HepG2 (cell line): Measurements from ENCODE around the gene ETHE1. TPM values are rescaled to one million over a fixed set of nuclear protein-coding genes. Genes with fewer than 3 reads are reported as not detected.

Experiments used
- BORCS8-MEF2B ChIP-seq: sonication (generic); formaldehyde crosslinking; IDR thresholded peaks from 2 replicates; pipeline ENCODE4 v1.8.0; 2022; ENCODE audit warnings: mild to moderate bottlenecking, missing genetic modification reagents
- CCDC6 ChIP-seq: sonication (generic); formaldehyde crosslinking; IDR thresholded peaks from 2 replicates; pipeline ENCODE4 v1.8.1; 2022; ENCODE audit warnings: mild to moderate bottlenecking, missing genetic modification reagents, moderate library complexity
- GABPB1 ChIP-seq: IDR thresholded peaks from 2 replicates; pipeline ENCODE4 v1.6.1; 2016; ENCODE audit warnings: mild to moderate bottlenecking, missing genetic modification reagents, moderate library complexity, missing compliant biosample characterization
- GZF1 ChIP-seq: sonication (generic); formaldehyde crosslinking; IDR thresholded peaks from 2 replicates; pipeline ENCODE4 v1.5.1; 2020; ENCODE audit warnings: mild to moderate bottlenecking, missing genetic modification reagents
- NFYC ChIP-seq: IDR thresholded peaks from 2 replicates; pipeline ENCODE4 v1.6.1; 2016; ENCODE audit warnings: missing genetic modification reagents, missing compliant biosample characterization
- PAWR ChIP-seq: sonication (generic); formaldehyde crosslinking; IDR thresholded peaks from 2 replicates; pipeline ENCODE4 v1.4.0; 2020; ENCODE audit warnings: missing genetic modification reagents, mild to moderate bottlenecking, borderline replicate concordance
- RFXAP ChIP-seq: sonication (generic); formaldehyde crosslinking; IDR thresholded peaks from 2 replicates; pipeline ENCODE4 v1.4.0; 2020; ENCODE audit warnings: missing genetic modification reagents, borderline replicate concordance
- ZFP36 ChIP-seq: fragments of 150-350 bp; IDR thresholded peaks from 2 replicates; pipeline ENCODE4 v1.6.1; 2018; ENCODE audit warnings: borderline replicate concordance, low read length, low read depth; ENCODE audit not compliant: partially characterized antibody
- ZFY ChIP-seq: sonication (generic); formaldehyde crosslinking; IDR thresholded peaks from 2 replicates; pipeline ENCODE4 v1.4.0; 2020; ENCODE audit warnings: missing genetic modification reagents
- ZNF124 ChIP-seq: sonication (generic); formaldehyde crosslinking; IDR thresholded peaks from 2 replicates; pipeline ENCODE4 v1.4.0; 2020; ENCODE audit warnings: missing genetic modification reagents
- ZNF441 ChIP-seq: sonication (generic); formaldehyde crosslinking; IDR thresholded peaks from 2 replicates; pipeline ENCODE4 v1.7.0; 2021; ENCODE audit warnings: missing genetic modification reagents, borderline replicate concordance
- ZNF768 ChIP-seq: sonication (generic); formaldehyde crosslinking; IDR thresholded peaks from 2 replicates; pipeline ENCODE4 v1.4.0; 2020; ENCODE audit warnings: missing genetic modification reagents
- ZNF790 ChIP-seq: sonication (generic); formaldehyde crosslinking; IDR thresholded peaks from 2 replicates; pipeline ENCODE4 v1.8.0; 2022; ENCODE audit warnings: missing genetic modification reagents, mild to moderate bottlenecking, borderline replicate concordance
- polyA plus RNA-seq, 8 experiments: library from polyadenylated mRNA; depleted of rRNA in 3 of 8; stranded (reverse) in 7 of 8; unstranded in 1 of 8; fragments of >200 nt; fragmentation: Illumina TruSeq in 4 of 8; extraction: Trizol in 4 of 8; gene quantifications; 2 replicates each; pipeline versions ENCODE4 v1.2.1 to v1.2.3, GENCODE V29; 2011 to 2016; ENCODE audit warnings: low read depth in 4 of 8, missing spikeins in 1 of 8, mixed read lengths in 1 of 8; ENCODE audit not compliant: insufficient read depth in 1 of 8
- total RNA-seq, 5 experiments: library from RNA; depleted of rRNA; stranded (reverse); fragments of >200 nt; fragmentation: Illumina TruSeq; extraction: Trizol; gene quantifications; 2 replicates each; pipeline ENCODE4 v1.2.3, GENCODE V29; 2016; ENCODE audit warnings: low read depth in 1 of 5
- TF ChIP-seq, protein P1 (sequence below): sonication (generic); formaldehyde crosslinking; IDR thresholded peaks from 2 replicates; pipeline ENCODE4; 2020; ENCODE audit warnings: missing genetic modification reagents, mild to moderate bottlenecking, borderline replicate concordance
- TF ChIP-seq, protein P2 (sequence below): IDR thresholded peaks from 2 replicates; pipeline ENCODE4 v1.6.1; 2018; ENCODE audit warnings: missing genetic modification reagents, mild to moderate bottlenecking, missing compliant biosample characterization
- TF ChIP-seq, protein P3 (sequence below): sonication (generic); formaldehyde crosslinking; IDR thresholded peaks from 2 replicates; pipeline ENCODE4 v1.4.0; 2020; ENCODE audit warnings: missing genetic modification reagents, mild to moderate bottlenecking, borderline replicate concordance
- TF ChIP-seq, protein P4 (sequence below): sonication (generic); IDR thresholded peaks from 2 replicates; pipeline ENCODE4 v1.6.1; 2016; ENCODE audit warnings: low read depth, borderline replicate concordance
- TF ChIP-seq, protein P5 (sequence below): IDR thresholded peaks from 2 replicates; pipeline ENCODE4 v1.6.1; 2016; ENCODE audit warnings: missing compliant biosample characterization, missing genetic modification reagents, borderline replicate concordance

ETHE1 gene
- total and polyA plus RNA-seq, 2 of the 13 experiments (the other 11 are each of a cell fraction or from before 2014, with no cell fraction given), result 32.5 to 58.4 TPM

DNA sequence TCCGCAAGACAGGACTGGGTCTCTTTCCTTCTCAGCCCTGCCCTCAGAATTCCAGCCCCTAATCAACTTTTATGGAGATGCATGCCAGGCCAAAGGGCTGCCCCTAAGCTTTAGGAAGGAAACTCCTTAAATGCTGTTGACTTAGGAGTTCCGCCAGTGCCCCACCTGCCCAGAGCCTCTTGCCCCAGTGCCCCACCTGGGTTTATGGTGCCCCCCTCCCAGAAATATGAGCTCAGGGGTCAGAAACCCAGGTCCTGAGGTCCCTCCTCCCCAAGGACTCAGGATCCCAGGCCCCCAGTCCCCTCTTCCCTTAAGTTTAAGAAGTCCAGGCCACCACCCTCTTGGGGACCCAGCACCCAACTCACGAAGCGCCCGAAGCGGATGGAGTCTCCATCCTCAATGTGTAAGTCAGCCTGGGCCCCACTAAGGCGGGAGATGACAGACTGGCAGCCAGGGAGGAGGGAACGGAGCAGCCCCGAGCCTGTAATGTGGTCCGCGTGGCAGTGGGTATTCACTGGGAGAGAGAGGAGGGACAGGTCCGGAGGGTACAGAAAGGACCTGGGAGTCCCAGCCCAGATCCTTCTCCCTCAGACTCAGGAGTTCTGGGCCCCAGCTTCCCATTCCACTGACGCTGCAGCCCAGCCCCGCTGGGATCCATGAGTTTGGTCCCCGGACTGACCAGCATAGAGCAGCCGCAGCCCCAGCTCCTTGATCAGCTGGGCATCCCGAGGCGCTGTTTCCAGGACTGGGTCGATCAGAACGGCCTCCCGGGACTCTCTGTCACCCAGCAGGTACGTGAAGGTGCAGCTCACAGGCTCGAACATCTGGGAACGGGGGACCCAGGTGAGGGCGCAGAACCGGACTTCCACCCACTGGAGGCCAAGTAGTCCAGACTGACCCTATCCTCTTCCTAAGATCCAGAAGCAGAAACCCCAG, 897 bp downstream of the ETHE1 start (continued):
- TF ChIP-seq, protein P1, sequence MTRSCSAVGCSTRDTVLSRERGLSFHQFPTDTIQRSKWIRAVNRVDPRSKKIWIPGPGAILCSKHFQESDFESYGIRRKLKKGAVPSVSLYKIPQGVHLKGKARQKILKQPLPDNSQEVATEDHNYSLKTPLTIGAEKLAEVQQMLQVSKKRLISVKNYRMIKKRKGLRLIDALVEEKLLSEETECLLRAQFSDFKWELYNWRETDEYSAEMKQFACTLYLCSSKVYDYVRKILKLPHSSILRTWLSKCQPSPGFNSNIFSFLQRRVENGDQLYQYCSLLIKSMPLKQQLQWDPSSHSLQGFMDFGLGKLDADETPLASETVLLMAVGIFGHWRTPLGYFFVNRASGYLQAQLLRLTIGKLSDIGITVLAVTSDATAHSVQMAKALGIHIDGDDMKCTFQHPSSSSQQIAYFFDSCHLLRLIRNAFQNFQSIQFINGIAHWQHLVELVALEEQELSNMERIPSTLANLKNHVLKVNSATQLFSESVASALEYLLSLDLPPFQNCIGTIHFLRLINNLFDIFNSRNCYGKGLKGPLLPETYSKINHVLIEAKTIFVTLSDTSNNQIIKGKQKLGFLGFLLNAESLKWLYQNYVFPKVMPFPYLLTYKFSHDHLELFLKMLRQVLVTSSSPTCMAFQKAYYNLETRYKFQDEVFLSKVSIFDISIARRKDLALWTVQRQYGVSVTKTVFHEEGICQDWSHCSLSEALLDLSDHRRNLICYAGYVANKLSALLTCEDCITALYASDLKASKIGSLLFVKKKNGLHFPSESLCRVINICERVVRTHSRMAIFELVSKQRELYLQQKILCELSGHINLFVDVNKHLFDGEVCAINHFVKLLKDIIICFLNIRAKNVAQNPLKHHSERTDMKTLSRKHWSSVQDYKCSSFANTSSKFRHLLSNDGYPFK (CRISPR knock-in tag), result 0 out of 2 replicates have a peak, but pooled peaks have one; percentile 13
- TF ChIP-seq, protein P2, sequence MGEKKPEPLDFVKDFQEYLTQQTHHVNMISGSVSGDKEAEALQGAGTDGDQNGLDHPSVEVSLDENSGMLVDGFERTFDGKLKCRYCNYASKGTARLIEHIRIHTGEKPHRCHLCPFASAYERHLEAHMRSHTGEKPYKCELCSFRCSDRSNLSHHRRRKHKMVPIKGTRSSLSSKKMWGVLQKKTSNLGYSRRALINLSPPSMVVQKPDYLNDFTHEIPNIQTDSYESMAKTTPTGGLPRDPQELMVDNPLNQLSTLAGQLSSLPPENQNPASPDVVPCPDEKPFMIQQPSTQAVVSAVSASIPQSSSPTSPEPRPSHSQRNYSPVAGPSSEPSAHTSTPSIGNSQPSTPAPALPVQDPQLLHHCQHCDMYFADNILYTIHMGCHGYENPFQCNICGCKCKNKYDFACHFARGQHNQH (CRISPR knock-in tag), result 0 out of 2 replicates have a peak, but pooled peaks have one; percentile 3
- TF ChIP-seq CCDC6 (CRISPR knock-in tag) (0 out of 2 replicates have a peak, but pooled peaks have one; percentile 21), ZFP36 (no peak), RFXAP (CRISPR knock-in tag) (0 out of 2 replicates have a peak, but pooled peaks have one; percentile 51), ZNF790 (CRISPR knock-in tag) (peak; percentile 42; the same call in 1 of the 2 replicates), ZNF768 (peak; percentile 50; the same call in 1 of the 2 replicates), ZNF441 (CRISPR knock-in tag) (0 out of 2 replicates have a peak, but pooled peaks have one; percentile 27), PAWR (CRISPR knock-in tag) (0 out of 2 replicates have a peak, but pooled peaks have one; percentile 63), GABPB1 (no peak), BORCS8-MEF2B (0 out of 2 replicates have a peak, but pooled peaks have one; percentile 3), GZF1 (CRISPR knock-in tag) (0 out of 2 replicates have a peak, but pooled peaks have one; percentile 12), ZFY (CRISPR knock-in tag) (0 out of 2 replicates have a peak, but pooled peaks have one; percentile 23), NFYC (no peak), ZNF124 (no peak)
- TF ChIP-seq, protein P3, sequence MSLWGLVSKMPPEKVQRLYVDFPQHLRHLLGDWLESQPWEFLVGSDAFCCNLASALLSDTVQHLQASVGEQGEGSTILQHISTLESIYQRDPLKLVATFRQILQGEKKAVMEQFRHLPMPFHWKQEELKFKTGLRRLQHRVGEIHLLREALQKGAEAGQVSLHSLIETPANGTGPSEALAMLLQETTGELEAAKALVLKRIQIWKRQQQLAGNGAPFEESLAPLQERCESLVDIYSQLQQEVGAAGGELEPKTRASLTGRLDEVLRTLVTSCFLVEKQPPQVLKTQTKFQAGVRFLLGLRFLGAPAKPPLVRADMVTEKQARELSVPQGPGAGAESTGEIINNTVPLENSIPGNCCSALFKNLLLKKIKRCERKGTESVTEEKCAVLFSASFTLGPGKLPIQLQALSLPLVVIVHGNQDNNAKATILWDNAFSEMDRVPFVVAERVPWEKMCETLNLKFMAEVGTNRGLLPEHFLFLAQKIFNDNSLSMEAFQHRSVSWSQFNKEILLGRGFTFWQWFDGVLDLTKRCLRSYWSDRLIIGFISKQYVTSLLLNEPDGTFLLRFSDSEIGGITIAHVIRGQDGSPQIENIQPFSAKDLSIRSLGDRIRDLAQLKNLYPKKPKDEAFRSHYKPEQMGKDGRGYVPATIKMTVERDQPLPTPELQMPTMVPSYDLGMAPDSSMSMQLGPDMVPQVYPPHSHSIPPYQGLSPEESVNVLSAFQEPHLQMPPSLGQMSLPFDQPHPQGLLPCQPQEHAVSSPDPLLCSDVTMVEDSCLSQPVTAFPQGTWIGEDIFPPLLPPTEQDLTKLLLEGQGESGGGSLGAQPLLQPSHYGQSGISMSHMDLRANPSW (CRISPR knock-in tag), result peak; percentile 40; the same call in 1 of the 2 replicates
- TF ChIP-seq, protein P4, sequence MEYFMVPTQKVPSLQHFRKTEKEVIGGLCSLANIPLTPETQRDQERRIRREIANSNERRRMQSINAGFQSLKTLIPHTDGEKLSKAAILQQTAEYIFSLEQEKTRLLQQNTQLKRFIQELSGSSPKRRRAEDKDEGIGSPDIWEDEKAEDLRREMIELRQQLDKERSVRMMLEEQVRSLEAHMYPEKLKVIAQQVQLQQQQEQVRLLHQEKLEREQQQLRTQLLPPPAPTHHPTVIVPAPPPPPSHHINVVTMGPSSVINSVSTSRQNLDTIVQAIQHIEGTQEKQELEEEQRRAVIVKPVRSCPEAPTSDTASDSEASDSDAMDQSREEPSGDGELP, result peak; percentile 87; the same call in 1 of the 2 replicates
- TF ChIP-seq, protein P5, sequence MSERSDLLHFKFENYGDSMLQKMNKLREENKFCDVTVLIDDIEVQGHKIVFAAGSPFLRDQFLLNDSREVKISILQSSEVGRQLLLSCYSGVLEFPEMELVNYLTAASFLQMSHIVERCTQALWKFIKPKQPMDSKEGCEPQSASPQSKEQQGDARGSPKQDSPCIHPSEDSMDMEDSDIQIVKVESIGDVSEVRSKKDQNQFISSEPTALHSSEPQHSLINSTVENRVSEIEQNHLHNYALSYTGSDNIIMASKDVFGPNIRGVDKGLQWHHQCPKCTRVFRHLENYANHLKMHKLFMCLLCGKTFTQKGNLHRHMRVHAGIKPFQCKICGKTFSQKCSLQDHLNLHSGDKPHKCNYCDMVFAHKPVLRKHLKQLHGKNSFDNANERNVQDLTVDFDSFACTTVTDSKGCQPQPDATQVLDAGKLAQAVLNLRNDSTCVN, result 0 out of 2 replicates have a peak, but pooled peaks have one; percentile 16
